Stimulated activated CD8-positive, alpha-beta memory T cell treated with anti-CD3 and anti-CD28 coated beads, Interleukin-15, amount 100 ng/mL, for 48 hours (primary cell): ENCODE results near the gene TRAF3.
A peak's percentile ranks its signal among the peaks of the same experiment; 100 is the strongest.

Experiments
- DNase-seq, 2 donors: peaks; one replicate each; pipeline ENCODE4 v3.0.0-alpha.2; 2020; ENCODE audit warnings: low read depth in 2 of 2

TRAF3 gene

GRCh38 chr14:102908766-102909455 is 131.7 kb downstream of the TRAF3 start:
- DNase-seq: no peak

DNA sequence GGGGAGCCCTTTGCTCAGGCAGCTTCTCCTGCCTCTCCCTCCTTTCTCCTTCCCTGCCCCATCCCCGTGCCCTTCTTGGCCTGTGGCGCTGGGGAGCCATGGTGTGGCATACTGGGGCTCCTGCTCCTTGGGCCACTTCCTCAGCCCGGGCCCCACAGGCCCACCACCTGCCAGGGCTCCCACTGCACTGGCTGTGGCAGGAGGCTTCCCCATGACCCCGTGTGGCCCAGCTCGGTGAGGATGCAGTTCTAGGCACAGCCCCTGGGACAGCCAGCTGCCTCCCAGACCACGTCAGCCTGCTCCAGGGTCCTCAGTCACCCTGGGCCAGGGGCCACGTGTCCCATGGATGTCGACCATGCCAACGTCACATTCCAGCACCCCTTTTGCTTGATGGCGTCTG is 132.2 kb downstream of the TRAF3 start:
- no peak for DNase-seq

- no peak for DNase-seq
These were observed 132.7 kb downstream of the TRAF3 start for GRCh38 chr14:102909911-102910310.

GRCh38 chr14:102910442-102910841 is 133.2 kb downstream of the TRAF3 start:
- DNase-seq: no peak

DNA sequence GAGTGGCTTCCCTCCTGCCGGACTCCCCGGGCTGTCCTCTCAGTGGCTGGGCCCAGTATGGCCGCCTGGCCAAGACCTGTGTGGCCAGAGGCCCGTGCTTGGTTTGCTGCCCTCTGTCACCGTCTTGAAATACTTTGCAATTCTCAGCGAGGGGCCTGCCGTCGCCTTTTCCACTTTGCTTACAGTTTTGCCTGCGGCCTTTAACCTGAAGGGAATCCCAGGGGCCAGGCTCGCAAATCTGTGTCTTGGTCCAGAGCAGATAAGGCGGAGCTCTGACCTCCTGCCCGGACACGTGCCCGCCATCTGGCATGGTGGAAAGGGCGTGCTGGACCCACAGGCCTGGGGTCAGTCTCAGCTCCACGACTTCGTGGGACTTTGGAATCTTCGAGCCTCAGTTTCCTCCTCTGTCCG is 134.3 kb downstream of the TRAF3 start:
- DNase-seq: no peak

GRCh38 chr14:102911991-102912761 is 134.9 kb downstream of the TRAF3 start:
- no peak for DNase-seq

- no peak for DNase-seq
These were observed 136.3 kb downstream of the TRAF3 start for GRCh38 chr14:102913341-102914211.

DNA sequence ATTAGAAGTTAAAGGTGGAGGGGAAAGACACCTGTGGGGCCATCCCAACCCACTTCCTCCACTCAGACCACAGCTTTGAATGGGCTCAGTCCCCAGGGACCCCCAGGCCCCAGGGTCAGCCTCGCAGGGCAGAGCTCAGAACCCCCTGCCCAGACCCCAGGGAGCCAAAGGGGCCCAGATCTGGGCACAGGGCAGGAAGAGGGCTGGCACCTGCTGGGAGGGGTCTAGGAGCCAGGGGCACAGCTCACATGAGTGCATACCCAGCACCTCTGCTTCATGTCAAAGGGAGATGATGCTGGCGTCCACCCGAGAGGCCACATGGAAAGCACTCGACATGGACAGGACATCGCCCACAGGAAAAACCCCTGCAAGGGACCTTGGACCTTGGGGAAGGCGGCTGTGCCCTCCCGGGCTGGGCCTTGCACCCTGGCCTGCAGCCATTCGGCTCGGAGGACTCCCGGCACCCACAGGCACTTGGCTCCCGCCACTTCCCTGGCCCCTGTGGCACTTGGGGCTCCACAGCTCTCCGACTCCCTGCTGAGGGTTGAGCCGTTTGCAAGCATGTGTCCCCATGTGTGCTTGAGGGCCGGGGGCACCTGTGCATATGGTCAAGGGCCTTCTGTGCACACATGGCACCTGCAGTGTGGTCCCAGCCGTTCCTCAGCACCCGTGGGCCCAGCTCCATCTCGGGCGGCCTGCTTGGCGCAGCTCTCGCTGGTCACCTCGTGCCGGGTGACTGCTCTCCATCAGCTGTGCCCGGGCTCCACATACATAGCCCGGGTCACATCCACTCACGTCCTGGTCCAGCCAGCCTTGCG is 137.4 kb downstream of the TRAF3 start:
- no peak for DNase-seq

DNA sequence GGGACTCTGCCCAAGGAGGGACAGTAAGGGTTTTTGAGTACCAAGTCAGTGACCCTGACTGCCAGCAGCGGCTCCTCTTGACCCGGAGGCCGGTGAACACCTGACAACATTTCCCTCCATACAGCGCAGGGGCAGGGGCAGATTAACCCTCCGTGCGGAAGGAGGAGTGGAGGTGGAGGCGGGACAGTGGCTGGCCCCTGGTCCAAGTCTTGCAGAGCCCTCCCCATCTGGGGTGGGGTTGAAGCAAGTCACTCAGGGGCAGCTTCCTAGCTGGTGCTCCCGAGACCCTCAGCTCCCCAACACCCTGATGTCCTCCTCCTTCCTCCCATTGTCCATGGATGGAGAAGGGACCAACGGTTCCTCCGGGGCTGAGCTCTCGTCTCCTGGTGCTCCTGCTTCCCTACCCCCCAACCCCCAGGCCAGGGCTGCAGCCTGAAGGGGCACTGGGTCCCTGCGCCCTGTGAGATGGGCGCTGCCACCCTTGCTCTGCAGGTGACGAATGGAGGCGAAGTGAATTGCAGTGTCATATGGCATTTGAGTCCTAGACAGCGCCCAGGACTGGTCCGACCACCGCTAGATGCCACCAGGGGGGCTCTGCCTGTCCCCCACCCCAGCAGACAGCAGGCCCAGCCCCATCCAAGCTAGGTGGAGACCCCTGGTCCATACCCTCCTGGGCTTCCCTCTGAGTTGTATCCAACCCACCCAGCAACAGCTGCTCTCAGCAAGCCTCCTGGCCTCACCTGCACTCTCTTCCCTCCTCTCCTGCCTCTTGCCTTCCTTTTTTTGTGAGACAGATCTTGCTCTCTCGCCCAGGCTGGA is 138.3 kb downstream of the TRAF3 start:
- DNase-seq: no peak

GRCh38 chr14:102916347-102917055 is 139.3 kb downstream of the TRAF3 start:
- DNase-seq: no peak

GRCh38 chr14:102917056-102917385 is 139.8 kb downstream of the TRAF3 start:
- DNase-seq: no peak

- peak; percentile 27 to 41 for DNase-seq
These were observed 140.4 kb downstream of the TRAF3 start for GRCh38 chr14:102917469-102918211.

GRCh38 chr14:102918438-102918837 is 141.2 kb downstream of the TRAF3 start:
- no peak for DNase-seq

DNA sequence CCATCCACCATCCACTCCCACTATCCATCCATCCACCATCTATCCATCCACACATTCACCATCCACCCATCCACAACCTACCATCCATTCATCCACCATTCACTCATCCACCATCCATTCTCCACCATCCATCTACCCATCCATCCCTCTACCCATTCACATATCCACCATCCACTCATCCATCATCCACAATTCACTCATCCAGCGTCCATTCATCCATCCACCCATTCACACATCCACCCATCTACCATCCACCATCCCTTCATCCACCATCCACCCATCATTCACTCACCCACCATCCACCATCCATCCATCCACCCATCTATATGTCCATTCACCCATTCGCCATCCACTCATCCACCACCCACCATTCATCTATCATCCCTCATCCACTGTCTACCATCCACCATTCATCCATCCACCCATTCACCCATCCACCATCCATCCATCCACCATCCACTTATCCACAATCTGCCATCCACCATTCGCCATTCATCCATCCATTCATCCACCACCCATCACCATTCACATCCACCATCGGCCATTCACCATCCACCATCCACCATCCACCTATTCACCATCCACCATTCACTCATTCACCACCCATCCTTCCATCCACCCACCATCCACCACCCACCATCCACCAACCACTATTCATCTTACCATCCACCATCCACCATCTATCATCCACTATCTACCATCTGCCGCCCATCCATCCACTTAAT is 143.2 kb downstream of the TRAF3 start:
- DNase-seq: no peak

DNA sequence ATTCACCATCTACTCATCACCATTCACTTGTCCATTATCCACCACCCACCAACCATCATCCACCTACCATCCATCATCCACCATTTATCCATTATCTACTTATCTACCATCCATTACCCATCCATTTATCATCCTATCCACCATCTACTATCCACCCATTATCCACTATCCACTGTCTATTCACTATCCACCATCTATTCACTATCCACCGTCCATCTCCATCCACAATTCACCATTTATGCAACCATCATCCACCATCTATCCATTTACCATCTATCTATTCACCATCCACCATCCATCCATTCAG is 143.7 kb downstream of the TRAF3 start:
- DNase-seq: no peak

DNA sequence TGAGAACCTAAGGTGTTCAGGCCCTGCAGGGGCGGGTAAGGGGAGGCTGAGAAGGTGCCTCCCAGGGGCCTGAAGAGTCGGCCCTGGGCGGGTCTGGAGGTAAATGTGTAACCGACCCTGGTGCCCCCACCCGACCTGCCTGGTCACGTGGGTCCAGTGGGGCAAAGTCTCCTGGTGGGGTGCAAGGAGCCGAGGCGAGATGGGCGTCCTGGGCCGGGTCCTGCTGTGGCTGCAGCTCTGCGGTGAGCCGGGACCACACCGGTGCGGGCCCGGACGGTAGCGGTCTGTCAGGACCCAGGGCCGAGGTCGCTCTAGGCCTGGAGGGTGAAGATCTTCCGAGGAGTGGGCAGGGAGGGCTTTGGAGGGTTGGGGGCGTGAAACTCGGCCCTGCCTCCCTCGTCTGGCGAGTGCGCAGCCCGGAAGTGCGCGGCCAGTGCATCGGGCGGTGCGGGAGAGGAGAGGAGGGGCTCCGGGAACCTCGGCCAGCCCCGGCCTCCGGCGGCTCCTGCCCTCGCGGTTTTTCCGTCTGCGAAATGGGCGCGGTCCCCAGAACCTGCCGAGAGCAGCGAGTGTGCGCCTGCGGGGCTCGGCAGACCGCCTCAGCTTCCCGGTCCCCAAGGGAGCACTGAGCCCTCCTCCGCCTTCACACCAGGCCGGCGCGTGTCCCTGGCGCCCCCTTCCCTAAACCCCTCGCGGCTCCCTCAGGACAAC is 145.4 kb downstream of the TRAF3 start, which contains the start of gene AMN:
Gene AMN (plus strand): TSS at position 174 of the 711 bp plus-strand sequence. CDS start 26 bp downstream, at position 200.
- DNase-seq: no peak

GRCh38 chr14:102923201-102923924 is 146.1 kb downstream of the TRAF3 start:
- no peak for DNase-seq
